ELF-1 (cell line): ENCODE results near the gene KIF16B.

Experiments used
- DNase-seq: peaks from one replicate; pipeline ENCODE4 v3.0.0-alpha.2; 2016; ENCODE audit warnings: low read depth, low spot score

Gene KIF16B

DNA sequence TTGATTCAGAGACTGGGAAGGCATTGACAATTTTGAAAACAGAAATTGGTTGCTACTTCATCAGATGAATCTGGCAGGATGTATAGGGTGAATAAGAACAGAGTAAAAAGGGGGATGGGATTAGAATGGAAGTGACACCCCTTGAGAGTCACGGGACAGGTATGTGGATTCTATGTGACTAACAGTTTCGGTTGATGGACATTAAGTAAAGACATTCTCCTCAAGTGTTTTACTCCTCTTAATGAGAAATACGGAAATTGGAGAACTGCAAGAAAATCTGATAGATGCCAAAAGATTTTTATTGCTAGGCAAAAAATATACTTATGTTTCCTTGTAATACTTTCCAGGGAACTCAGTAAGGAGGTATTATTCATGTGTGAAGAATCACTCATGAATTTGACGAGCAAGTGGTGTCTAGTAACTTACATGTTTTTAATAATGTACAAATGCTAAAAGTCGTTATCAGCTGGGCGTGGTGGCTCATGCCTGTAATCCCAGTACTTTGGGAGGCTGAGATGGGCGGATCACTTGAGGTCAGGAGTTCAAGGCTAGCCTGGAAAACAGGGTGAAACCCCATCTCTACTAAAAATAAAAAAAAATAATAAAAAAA lies 135.8 kb downstream of the KIF16B start:
- DNase-seq = no peak

DNA sequence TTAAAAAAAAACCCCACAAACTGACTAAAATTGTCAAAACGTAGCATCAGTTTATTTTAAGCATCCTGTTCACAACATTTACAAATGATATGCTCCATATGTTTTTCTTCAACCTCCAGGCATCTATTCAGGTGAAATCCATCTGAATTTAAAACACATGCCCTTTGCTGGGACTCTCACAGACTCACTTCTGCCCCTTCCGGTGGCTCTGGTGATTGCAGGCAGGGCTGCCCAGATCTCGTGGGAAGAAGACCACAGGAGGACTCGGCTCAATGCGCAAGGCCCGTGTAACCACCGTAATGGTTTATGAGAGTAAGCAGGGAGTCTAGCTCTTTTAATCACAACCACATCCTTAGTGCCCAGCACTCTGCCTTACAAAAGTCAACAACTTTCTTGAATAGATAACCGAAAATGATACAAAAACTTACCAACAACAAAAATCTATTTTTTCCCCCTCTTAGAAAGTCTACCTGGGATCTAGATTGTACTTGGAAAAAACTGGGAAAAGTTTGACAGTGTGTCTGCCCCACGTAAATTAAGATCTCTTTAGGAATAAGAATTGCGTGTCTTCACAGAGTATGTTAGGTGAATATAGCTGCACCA lies 139.1 kb downstream of the KIF16B start:
- peak; percentile 85 for DNase-seq

- no peak for DNase-seq
Observed at GRCh38 chr20:16433293-16433580, 140.0 kb downstream of the KIF16B start.

DNA sequence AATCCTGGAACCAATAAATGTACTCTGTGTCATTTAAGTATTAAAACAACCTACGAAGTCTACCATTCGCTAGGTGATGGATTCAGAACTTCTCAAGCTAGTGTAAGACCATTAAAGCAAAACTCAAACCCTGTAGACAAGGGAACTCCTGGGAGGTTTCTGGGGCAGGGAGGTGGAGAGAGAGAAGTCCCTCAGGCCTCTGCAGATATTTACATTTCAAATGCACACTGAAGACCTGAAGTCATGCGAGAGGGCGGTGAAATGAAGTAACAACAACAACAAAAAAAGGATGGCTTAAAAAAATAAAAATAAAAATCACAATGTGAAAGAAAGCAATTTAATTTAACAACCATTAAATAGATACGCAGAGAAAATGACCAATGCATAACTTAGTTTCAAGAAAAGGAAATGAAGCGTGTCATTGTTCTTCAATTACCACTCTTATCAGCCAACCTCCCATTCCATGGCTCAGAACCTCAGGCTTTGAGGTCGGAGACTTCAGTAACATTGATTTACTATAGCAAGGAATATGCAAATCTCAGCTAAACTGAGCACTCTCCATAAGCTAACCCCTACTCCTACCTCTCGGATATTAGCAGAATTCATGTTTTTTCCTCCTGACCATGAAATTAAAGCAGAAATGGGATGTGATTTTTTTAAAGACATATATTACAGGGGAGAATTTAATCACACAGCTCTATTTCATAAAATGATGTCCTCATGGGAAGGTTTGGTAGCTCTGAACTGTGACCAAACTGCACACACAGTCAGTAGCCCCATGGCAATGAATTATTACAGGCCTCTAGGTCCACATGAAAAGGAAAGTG lies 140.6 kb downstream of the KIF16B start:
- DNase-seq = peak; percentile 52

DNA sequence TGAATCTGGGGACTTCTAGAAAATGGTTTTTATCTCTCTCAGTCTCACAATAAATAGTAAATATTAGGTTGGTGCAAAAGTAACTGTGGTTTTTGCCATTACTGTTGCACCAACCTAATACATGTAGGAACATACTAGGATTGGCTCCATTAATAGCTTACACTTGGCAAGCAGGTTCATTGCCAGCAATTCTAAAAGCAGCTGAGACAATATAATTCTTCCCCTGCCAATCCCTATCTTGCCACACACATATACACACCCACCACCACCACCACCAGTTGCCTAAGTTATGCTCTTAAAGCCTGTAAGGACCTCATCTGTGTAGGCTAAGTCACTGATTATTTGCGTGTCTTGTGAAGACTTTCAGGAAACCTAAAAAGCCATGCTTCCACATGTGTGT lies 145.1 kb downstream of the KIF16B start:
- no peak for DNase-seq

DNA sequence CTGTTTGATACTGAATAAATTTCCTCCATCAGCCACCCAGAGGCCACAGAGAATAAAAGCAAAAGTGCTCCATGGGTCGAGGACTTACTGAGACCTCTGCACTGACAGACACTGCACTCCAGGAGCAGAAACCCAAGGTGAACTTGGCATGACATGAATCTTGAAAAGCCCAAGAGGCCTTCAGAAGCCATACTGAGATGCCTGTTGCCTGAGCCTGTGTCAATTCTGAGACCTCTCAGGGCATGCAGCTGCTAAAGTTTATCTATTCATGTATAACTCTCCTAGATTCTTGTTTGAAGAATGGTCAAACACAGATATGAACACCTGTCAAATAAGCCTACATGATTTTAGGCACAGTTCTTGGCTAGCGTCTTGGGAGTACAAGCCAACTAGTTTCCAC lies 145.7 kb downstream of the KIF16B start:
- no peak for DNase-seq

- no peak for DNase-seq
Observed at GRCh38 chr20:16424780-16425179, 148.5 kb downstream of the KIF16B start.

DNA sequence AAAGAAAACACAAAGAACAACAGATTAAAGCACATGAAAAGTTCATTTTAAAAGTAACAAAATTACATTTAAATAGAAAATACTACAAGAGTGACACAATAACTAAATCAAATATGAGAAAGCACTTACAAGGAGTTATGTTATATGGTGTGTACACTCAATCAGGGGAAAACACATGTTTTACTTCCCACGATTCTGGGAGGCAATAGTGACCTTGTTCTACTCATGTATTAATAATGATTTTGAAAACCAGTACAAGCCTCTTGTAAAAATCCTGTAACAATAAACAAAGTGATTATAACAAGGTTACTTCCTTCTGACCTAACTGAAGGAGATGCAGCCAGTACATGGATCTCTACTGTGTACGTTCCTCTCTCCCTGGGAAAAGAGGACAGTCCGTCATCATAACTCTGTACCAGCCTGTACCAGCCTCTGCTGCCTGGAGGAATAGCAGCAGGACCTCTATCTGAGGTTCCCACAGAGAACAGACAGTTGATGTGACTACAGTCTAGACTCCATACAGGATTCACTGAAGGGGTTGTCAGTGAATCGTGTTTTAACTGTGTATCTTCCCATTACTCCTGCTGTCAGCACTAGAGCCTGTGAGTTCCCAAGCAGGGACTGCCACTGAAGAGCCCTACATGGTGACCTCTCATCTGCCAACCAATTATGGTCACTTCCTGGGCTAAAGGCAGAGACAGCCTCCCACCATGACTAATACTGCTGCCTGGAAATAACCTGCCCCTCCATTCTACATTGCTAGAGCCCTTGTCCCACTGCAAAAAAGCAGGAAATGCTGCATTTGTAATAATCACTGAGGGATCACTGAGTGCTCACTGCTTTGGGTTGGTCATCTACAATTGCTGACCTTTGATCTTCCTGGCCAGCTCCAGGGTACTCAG lies 149.7 kb downstream of the KIF16B start:
- peak; percentile 4 for DNase-seq

DNA sequence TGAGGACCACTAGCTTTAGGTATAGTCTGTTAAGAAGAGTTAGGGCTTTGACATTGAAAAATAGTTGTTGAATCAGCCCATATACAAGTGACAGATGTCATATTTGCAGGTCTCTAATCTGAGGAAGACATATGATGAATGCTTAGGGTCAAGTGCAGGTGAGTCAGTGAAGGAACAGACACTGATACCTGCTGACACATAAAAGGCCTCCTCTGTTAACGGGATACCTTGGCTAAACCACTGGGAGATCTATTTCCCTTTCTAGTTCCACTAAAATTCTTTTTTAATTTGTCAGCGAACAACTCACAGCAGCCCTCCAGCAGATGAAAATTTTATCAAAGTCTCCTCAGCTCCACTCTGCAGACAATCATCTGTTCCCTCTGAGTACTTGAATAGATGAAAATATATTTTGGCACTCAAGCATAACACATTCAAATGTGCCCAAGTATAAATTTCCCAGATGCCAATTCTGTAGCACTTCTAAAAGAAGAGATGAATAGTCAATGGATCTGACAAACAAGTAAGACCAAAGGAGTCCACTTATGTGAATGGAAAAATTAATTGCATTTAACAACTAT lies 154.0 kb downstream of the KIF16B start:
- DNase-seq = no peak

DNA sequence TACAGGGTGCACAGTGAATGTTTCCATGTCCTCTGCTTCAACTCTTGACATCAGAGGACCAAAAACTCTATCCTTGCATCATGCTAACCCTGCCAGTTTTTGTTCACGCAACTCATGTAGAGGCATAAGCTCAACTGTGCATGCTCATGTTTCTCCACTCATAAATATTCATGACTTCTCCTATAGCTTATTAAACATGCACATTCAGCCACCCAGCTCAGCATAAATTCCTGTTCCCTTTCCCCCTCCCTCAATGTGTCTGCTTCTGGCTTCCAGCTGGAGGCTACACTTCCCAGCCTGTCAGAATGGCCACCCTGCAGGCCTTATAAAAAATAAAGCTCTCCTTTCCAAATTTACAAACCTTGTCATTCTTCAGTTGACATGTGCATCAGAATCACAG lies 154.6 kb downstream of the KIF16B start:
- DNase-seq = no peak

DNA sequence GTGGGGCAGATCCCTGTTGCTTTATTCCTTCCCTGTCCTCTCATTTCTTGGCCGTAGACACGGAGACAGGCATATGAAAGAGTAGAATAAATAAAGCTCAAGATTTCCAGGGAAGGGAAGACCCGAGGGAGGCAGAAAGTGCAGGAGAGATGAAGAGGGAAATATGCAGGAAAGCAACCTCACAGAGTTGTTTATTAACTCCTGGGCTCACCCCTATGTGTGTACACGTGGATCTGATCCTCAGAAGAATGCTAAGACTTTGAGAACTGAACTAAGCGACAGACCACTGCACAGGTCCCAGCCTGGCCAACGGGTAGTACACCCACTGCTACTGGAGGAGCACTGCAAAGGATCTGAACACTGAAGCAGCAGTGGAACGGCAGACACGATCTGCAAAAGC lies 156.2 kb downstream of the KIF16B start:
- DNase-seq = no peak

DNA sequence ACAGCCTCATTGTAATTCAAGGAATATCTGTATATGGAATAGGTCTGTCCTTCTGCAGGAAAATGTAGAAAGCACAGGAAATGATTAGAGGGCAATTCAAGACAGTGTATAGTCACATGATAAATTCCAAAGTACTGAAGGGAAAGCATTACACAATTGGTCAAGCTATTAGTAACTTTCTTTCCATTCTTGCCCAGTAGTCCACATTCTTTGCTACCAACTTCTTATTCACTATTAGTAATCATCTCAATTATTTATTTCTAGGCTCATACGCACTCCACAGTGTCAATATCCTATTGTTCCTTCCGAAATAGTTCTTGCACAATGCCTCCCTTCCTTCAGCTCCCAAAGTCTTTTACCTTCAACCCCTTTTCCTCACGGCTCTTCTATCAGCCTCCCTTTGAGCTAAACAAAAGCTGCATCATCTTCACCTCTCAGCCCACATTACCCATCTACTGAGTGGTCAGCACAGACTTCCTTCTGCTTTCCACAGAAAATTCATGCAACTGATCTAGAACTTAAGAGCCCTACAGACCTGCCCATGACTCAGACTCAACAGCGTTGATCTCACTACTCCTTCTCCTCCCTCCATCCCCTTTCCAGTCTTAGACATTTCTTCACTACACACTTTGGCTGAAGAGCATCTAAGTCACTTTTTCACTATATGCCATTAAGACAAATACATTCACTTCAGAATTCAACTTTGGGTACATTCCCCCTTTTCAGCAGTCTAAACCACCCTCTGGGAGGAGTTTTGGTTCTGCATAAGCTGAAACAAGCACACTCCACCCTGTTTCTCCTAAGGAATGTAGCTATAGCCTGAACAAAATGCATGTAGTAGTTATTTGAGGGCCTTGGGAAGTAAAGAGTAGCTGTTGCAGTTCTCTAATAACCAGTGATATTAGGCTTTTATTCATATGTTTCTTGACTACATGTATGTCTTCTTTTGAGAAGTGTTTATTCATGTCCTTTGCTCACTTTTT lies 157.9 kb downstream of the KIF16B start:
- no peak for DNase-seq

DNA sequence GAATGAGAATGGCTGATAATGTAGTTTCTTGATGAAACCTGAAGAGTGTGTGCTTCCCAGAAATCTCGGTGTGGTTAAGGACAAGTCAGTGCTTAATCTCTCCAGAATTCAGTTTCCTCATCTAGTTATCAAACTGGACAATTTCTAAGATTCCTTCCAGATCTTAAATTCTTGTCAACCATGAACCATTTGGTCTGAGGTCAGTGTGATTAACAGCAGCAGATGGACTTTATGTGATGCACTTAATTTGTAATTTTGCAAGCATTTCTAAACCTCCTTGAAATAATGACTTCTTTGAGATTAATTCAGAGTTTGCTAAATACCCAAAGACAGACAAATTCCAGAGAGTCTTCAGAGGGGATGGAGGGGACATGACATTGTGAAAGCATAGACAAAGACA lies 160.3 kb downstream of the KIF16B start:
- DNase-seq = no peak

- DNase-seq = no peak
Observed at GRCh38 chr20:16411361-16411760, 161.9 kb downstream of the KIF16B start.

GRCh38 chr20:16410626-16411025 lies 162.6 kb downstream of the KIF16B start:
- no peak for DNase-seq

DNA sequence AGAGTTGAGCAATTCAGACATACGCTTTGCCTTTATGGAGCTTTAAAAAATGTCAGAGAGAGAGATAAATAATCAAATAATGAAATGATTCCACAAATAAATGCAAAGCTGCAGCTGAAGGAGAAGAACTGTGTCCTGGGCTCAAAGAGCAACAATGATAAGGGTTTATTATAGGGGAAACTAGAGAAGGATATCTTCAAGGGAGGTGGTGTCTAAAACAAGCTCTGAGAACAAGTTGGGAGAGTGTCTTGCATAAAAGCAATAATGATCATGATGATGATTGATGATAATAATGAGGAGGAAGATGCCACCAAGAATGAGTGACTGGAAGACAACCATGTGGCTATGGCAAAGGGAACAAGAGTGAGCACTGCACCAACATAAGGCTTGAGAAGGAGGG lies 164.3 kb downstream of the KIF16B start:
- DNase-seq = no peak

GRCh38 chr20:16407251-16408067 lies 165.8 kb downstream of the KIF16B start:
- DNase-seq = no peak

DNA sequence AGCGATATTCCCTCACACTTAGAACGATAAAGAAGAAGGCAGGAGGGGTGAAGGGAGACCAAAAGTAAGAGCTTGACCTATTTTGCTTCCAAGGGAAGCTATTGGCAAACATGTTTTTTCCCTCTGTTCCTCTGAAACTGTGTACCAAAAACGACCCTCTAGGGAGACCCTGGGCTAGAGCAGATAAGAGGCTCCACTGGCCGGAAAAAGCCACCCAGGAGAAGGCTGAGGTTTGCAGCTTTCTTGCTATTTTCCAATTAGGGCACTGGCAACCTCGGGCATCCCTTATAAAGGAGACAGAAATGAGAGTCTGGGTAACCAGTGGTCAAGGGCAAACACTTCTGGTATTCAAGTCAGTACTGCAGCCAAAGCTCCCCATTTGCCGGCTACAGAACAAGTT lies 168.0 kb downstream of the KIF16B start:
- no peak for DNase-seq

- no peak for DNase-seq
Observed at GRCh38 chr20:16404640-16405039, 168.6 kb downstream of the KIF16B start.

GRCh38 chr20:16404171-16404570 lies 169.1 kb downstream of the KIF16B start:
- no peak for DNase-seq
